K562 (cell line): Measurements from ENCODE around the gene TMEM209. TPM values are rescaled to one million over a fixed set of nuclear protein-coding genes. Genes with fewer than 3 reads are reported as not detected.

ENCODE experiments used
- ATAC-seq: fragments of 200-7000 bp; cut with Tn5 transposase; 3 replicates; pipeline ENCODE4 v1.9.1; 2020; ENCODE audit warnings: moderate library complexity
- BruUV-seq: library from RNA; stranded (reverse); fragments of 400-500 nt; replicated peaks from 2 replicates; lab custom pipeline; 2021; lab: Mats Ljungman, UMichigan
- CTCF ChIA-PET: fragments of 300-600 bp; formaldehyde crosslinking; extraction: SDS; loops from one replicate; lab custom pipeline; 2021; ENCODE audit warnings: low intra/inter-chr PET ratio; lab: Yijun Ruan, JAX
- POLR2A ChIA-PET: fragments of 300-600, 350-650 bp; sonication (Branson Sonifier 250); formaldehyde crosslinking; extraction: SDS; loops from one replicate; lab custom pipeline; 2021; ENCODE audit warnings: antibody characterized with exemption, inconsistent platforms; lab: Yijun Ruan, JAX
- DNase-seq, 4 experiments: peaks; one replicate each; pipeline versions ENCODE4 v3.0.0 to v3.0.0-alpha.2; 2011 to 2018; ENCODE audit warnings: low spot score in 3 of 4, mixed read lengths in 3 of 4; ENCODE audit errors: extremely low read depth in 1 of 4
- FAIRE-seq: peaks from 2 replicates; lab custom pipeline; 2011; peaks lifted over from hg19 to GRCh38; lab: Jason Lieb, UNC
- H2AFZ ChIP-seq: 2 replicates; pipeline ENCODE4 v1.6.0; 2011; ENCODE audit warnings: low read depth, low read length, control low read depth, inconsistent platforms
- H3K27ac ChIP-seq: fragments of 200-600 bp; 3 replicates; pipeline ENCODE4 v1.8.0; 2011; ENCODE audit warnings: low read depth, mild to moderate bottlenecking, control low read depth, inconsistent platforms, low read length, moderate library complexity, mixed read lengths; ENCODE audit errors: extremely low read depth
- H3K27me3 ChIP-seq, 2 experiments: fragments of 300-600 bp in 1 of 2; 2 replicates in 1 of 2; 3 replicates in 1 of 2; pipeline versions ENCODE4 v1.6.0 to v1.8.0; 2011; ENCODE audit warnings: inconsistent platforms in 2 of 2, low read length in 2 of 2, mild to moderate bottlenecking in 1 of 2, mixed read lengths in 1 of 2, moderate library complexity in 1 of 2; ENCODE audit not compliant: control insufficient read depth in 2 of 2, insufficient read depth in 2 of 2
- H3K36me3 ChIP-seq: fragments of 300-600 bp; 3 replicates; pipeline ENCODE4 v1.8.0; 2011; ENCODE audit warnings: mild to moderate bottlenecking, low read length, inconsistent platforms; ENCODE audit not compliant: control insufficient read depth, insufficient read depth
- H3K4me1 ChIP-seq, 2 experiments: fragments of 200-600 bp in 1 of 2; replicated peaks in 1 of 2; 2 replicates in 1 of 2; 3 replicates in 1 of 2; pipeline versions ENCODE4 v1.5.1 to v1.8.0; 2011; ENCODE audit warnings: inconsistent platforms in 2 of 2, low read length in 2 of 2, mild to moderate bottlenecking in 1 of 2, mixed read lengths in 1 of 2, moderate library complexity in 1 of 2; ENCODE audit not compliant: control insufficient read depth in 2 of 2, insufficient read depth in 2 of 2
- H3K4me2 ChIP-seq: 2 replicates; pipeline ENCODE4 v1.6.1; 2011; ENCODE audit warnings: low read length, control low read depth, inconsistent platforms, mixed read lengths; ENCODE audit not compliant: insufficient read depth
- H3K4me3 ChIP-seq: fragments of 200-600 bp; sonication (generic), shearing (Covaris generic); 2 replicates; pipeline ENCODE4 v1.5.1; 2016; ENCODE audit warnings: control low read depth, inconsistent platforms
- H3K79me2 ChIP-seq: fragments of 200-600 bp; 3 replicates; pipeline ENCODE4 v1.8.0; 2011; ENCODE audit warnings: low read length, inconsistent platforms; ENCODE audit not compliant: control insufficient read depth, insufficient read depth
- H3K9ac ChIP-seq, 2 experiments: 2 replicates each; pipeline versions ENCODE4 v1.6.0 to v1.6.1; 2011; ENCODE audit warnings: low read depth in 2 of 2, low read length in 2 of 2, control low read depth in 1 of 2, inconsistent platforms in 1 of 2, mild to moderate bottlenecking in 1 of 2, mixed read lengths in 1 of 2; ENCODE audit not compliant: insufficient read depth in 1 of 2
- H3K9me1 ChIP-seq: one replicate; pipeline ENCODE4 v1.6.0; 2011; ENCODE audit warnings: inconsistent platforms, mild to moderate bottlenecking, low read length, moderate library complexity; ENCODE audit not compliant: control insufficient read depth, insufficient read depth
- H3K9me3 ChIP-seq: replicated peaks from 2 replicates; pipeline ENCODE4 v1.5.1; 2011; ENCODE audit warnings: low read depth, low read length, inconsistent platforms; ENCODE audit not compliant: control insufficient read depth, insufficient read depth
- H4K20me1 ChIP-seq: replicated peaks from 2 replicates; pipeline ENCODE4 v1.6.1; 2011; ENCODE audit warnings: low read length, inconsistent platforms, mixed read lengths; ENCODE audit not compliant: control insufficient read depth, insufficient read depth
- ATF1 ChIP-seq, 2 experiments: fragments of 450-650 bp in 1 of 2; IDR thresholded peaks; 2 replicates each; pipeline ENCODE4 v1.6.1; 2016; ENCODE audit warnings: missing compliant biosample characterization in 1 of 2, missing genetic modification characterization in 1 of 2
- CHAMP1 ChIP-seq: fragments of 450-650 bp; IDR thresholded peaks from 2 replicates; pipeline ENCODE4 v1.6.1; 2016; ENCODE audit warnings: mild to moderate bottlenecking
- CREB1 ChIP-seq, 2 experiments: sonication (generic) in 1 of 2; formaldehyde crosslinking in 1 of 2; IDR thresholded peaks; 2 replicates each; pipeline versions ENCODE4 v1.6.1 to v1.8.0; 2012 to 2022; ENCODE audit warnings: inconsistent platforms in 1 of 2, mild to moderate bottlenecking in 1 of 2, missing genetic modification reagents in 1 of 2, moderate library complexity in 1 of 2
- EP400 ChIP-seq: fragments of 450-650 bp; IDR thresholded peaks from 2 replicates; pipeline ENCODE4 v1.6.1; 2017; ENCODE audit warnings: antibody characterized with exemption, mild to moderate bottlenecking, moderate library complexity
- HBP1 ChIP-seq: fragments of 450-650 bp; formaldehyde crosslinking; IDR thresholded peaks from 2 replicates; pipeline ENCODE4 v1.4.0; 2022; ENCODE audit warnings: missing genetic modification characterization
- LEF1 ChIP-seq: fragments of 450-650 bp; IDR thresholded peaks from 2 replicates; pipeline ENCODE4 v1.6.1; 2016; ENCODE audit warnings: mild to moderate bottlenecking
- MITF ChIP-seq: IDR thresholded peaks from 2 replicates; pipeline ENCODE4 v1.6.1; 2014; ENCODE audit warnings: antibody characterized with exemption
- MTA2 ChIP-seq: fragments of 450-650 bp; IDR thresholded peaks from 2 replicates; pipeline ENCODE4 v1.6.1; 2016; ENCODE audit warnings: low read depth
- NONO ChIP-seq, 2 experiments: fragments of 200-400 bp in 1 of 2; fragments of 450-650 bp in 1 of 2; formaldehyde crosslinking in 1 of 2; IDR thresholded peaks; 2 replicates each; pipeline ENCODE4 v1.6.1; 2017; ENCODE audit warnings: low read depth in 2 of 2, mild to moderate bottlenecking in 2 of 2, moderate library complexity in 2 of 2, low read length in 1 of 2
- NR2C1 ChIP-seq, 2 experiments: fragments of 450-650 bp; IDR thresholded peaks; 2 replicates each; pipeline ENCODE4 v1.6.1; 2017; ENCODE audit warnings: mild to moderate bottlenecking in 2 of 2, antibody characterized with exemption in 1 of 2, inconsistent platforms in 1 of 2, missing compliant biosample characterization in 1 of 2, missing genetic modification characterization in 1 of 2
- RUNX1 ChIP-seq: sonication (generic); IDR thresholded peaks from 2 replicates; pipeline ENCODE4 v1.6.1; 2016; ENCODE audit warnings: antibody characterized with exemption, low read depth
- SOX6 ChIP-seq: fragments of 450-650 bp; IDR thresholded peaks from 2 replicates; pipeline ENCODE4 v1.6.1; 2014; ENCODE audit warnings: mild to moderate bottlenecking
- STAT5A ChIP-seq: IDR thresholded peaks from 2 replicates; pipeline ENCODE4 v1.6.1; 2012; ENCODE audit warnings: low read length, inconsistent platforms, borderline replicate concordance
- TCF3 ChIP-seq: sonication (generic); formaldehyde crosslinking; IDR thresholded peaks from 2 replicates; pipeline ENCODE4 v1.4.0; 2020; ENCODE audit warnings: mild to moderate bottlenecking, missing genetic modification reagents
- ZNF175 ChIP-seq: fragments of 200-800 bp; sonication (Bioruptor generic); IDR thresholded peaks from 2 replicates; pipeline ENCODE4 v1.6.1; 2016; ENCODE audit warnings: low read depth, mild to moderate bottlenecking, missing genetic modification characterization, missing compliant biosample characterization
- in situ Hi-C: fragments of 300-500 bp; cut with MboI; formaldehyde crosslinking; loops from 4 replicates; pipeline ENCODE4 v1.15.0; 2018; ENCODE audit warnings: inconsistent platforms, mixed read lengths
- intact Hi-C: fragments of 100-400 bp; cut with micrococcal nuclease; formaldehyde crosslinking; loops from 2 replicates; pipeline ENCODE4 v1.14.2; 2022
- polyA plus RNA-seq, 8 experiments: library from polyadenylated mRNA; depleted of rRNA in 4 of 8; stranded (reverse) in 5 of 8; unstranded in 3 of 8; fragments of >200 nt; fragmentation: Nextera tagmentation in 2 of 8; fragmentation: Illumina TruSeq in 1 of 8; extraction: Ambion mirVana in 2 of 8; extraction: Trizol in 1 of 8; gene quantifications; 2 replicates each; pipeline versions ENCODE4 v1.2.1 to v1.2.3, GENCODE V29; 2011 to 2014; ENCODE audit warnings: inconsistent platforms in 1 of 8, missing spikeins in 1 of 8
- total RNA-seq, 7 experiments: library from RNA; depleted of rRNA in 6 of 7; stranded (reverse); fragments of >200 nt in 6 of 7; fragmentation: Illumina TruSeq in 2 of 7; extraction: Trizol in 2 of 7; gene quantifications; 2 replicates each; pipeline versions ENCODE4 v1.2.1 to v1.2.3, GENCODE V29; 2011 to 2021; ENCODE audit warnings: low replicate concordance in 1 of 7

The TMEM209 gene
- total and polyA plus RNA-seq, 9 of the 15 experiments (the other 6 are each of a cell fraction or from before 2014, with no cell fraction given): 36.8 to 116 (median 76.6) TPM

- TF ChIP-seq RUNX1: no peak
Observed at GRCh38 chr7:130208516-130208915, 3.3 kb upstream of the TMEM209 start (continued).

GRCh38 chr7:130207642-130208041 is 2.4 kb upstream of the TMEM209 start, which contains the start of gene SSMEM1:
SSMEM1 (plus strand) TSS chr7:130207860; CDS start chr7:130207911, 51 bp downstream.
- Histone ChIP-seq H3K4me3 (no peak within 1 kb of the TSS), H3K9ac (peak within 1 kb of the TSS in 1 of 2 experiments; percentile 24; a peak in 2 of 4 replicates), H4K20me1 (no peaks in the 10 kb centered on the region), H3K36me3 (peaks cover 13% of the 10 kb centered on the region), H3K4me2 (peak within 1 kb of the TSS; percentile 34), H3K9me3 (no peaks in the 10 kb centered on the region; the same call in 1 of the 2 replicates), H2AFZ (peak within 1 kb of the TSS; percentile 87), H3K27ac (peak within 1 kb of the TSS; percentile 42), H3K27me3 (no peaks in the 10 kb centered on the region), H3K79me2 (peaks cover 25% of the 10 kb centered on the region), H3K9me1 (no peaks in the 10 kb centered on the region), H3K4me1 (peaks cover 18 to 39% of the 10 kb centered on the region in 2 experiments)
- DNase-seq (peak; percentile 45 to 77 (median 57)), FAIRE-seq (no peak), ATAC-seq (no peak)
- no TSS peak for BruUV-seq
- intact Hi-C loops (loop anchor here (5.0 kb wide), 1 partner anchor 120 kb away; no protein-coding TSS in a partner anchor), in situ Hi-C loops (no loop called here)
- ChIA-PET CTCF (no interaction called here), POLR2A (interaction anchor here (1.0 to 1.6 kb wide), 2 partner anchors 9 to 14 kb away, joined by 3 to 6 read pairs; no protein-coding TSS in a partner anchor)
- TF ChIP-seq ATF1 (CRISPR knock-in tag; IDR thresholded peaks at IDR 0.05): no peak
- TF ChIP-seq ATF1 (tag; IDR thresholded peaks at IDR 0.05): peak; percentile 51; the same call in 1 of the 2 replicates
- 0 out of 2 replicates have a peak, but pooled peaks have one; percentile 40 for TF ChIP-seq LEF1
- no peak for TF ChIP-seq HBP1 (CRISPR knock-in tag)
- TF ChIP-seq NONO (IDR thresholded peaks at IDR 0.05; ENCODE audit: low read depth in 2 of 2, low read length in 1 of 2): 0 out of 4 replicates have a peak, but pooled peaks of 1 of the 2 experiments have one; percentile 29
- peak; percentile 95 for TF ChIP-seq ZNF175 (CRISPR knock-in tag)
- peak; percentile 47; the same call in 1 of the 2 replicates for TF ChIP-seq EP400
- peak; percentile 47; the same call in 1 of the 2 replicates for TF ChIP-seq CHAMP1
- TF ChIP-seq CREB1 (IDR thresholded peaks at IDR 0.05): peak; percentile 28; the same call in 1 of the 2 replicates
- TF ChIP-seq CREB1 (CRISPR knock-in tag; IDR thresholded peaks at IDR 0.05): no peak; the same call in 1 of the 2 replicates
- peak; percentile 18; the same call in 1 of the 2 replicates for TF ChIP-seq TCF3 (CRISPR knock-in tag)
- peak; percentile 37; the same call in 1 of the 2 replicates for TF ChIP-seq MTA2
- no peak for TF ChIP-seq MITF
- peak; percentile 27; the same call in 1 of the 2 replicates for TF ChIP-seq NR2C1 (IDR thresholded peaks at IDR 0.05)
- TF ChIP-seq NR2C1 (tag; IDR thresholded peaks at IDR 0.05): no peak
- peak; percentile 74 for TF ChIP-seq STAT5A
- TF ChIP-seq SOX6: no peak
